Kidney glomerular epithelial cell (primary cell): Measurements from ENCODE around the gene EGR1.
A peak's percentile ranks its signal among the peaks of the same experiment; 100 is the strongest.

Experiments
- DNase-seq: peaks from one replicate; lab custom pipeline; 2025; lab: John Stamatoyannopoulos, UW

EGR1 gene

GRCh38 chr5:138453590-138453989 is 11.7 kb upstream of the EGR1 start:
- DNase-seq, result no peak

GRCh38 chr5:138454121-138454520 is 11.2 kb upstream of the EGR1 start:
- no peak for DNase-seq

GRCh38 chr5:138455232-138455930 is 9.9 kb upstream of the EGR1 start:
- DNase-seq, result no peak

- DNase-seq, result no peak
These were observed 7.6 kb upstream of the EGR1 start for GRCh38 chr5:138457531-138458275.

- DNase-seq, result no peak
These were observed 6.9 kb upstream of the EGR1 start for GRCh38 chr5:138458384-138458783.

GRCh38 chr5:138458856-138459255 is 6.4 kb upstream of the EGR1 start:
- no peak for DNase-seq

- no peak for DNase-seq
These were observed 5.9 kb upstream of the EGR1 start for GRCh38 chr5:138459311-138459933.

- no peak for DNase-seq
These were observed 5.1 kb upstream of the EGR1 start for GRCh38 chr5:138460032-138460693.

GRCh38 chr5:138461343-138462125 is 3.7 kb upstream of the EGR1 start:
- peak; percentile 74 for DNase-seq

- no peak for DNase-seq
These were observed 1.8 kb upstream of the EGR1 start for GRCh38 chr5:138463419-138464007.

GRCh38 chr5:138464008-138464387 is 1.3 kb upstream of the EGR1 start:
- peak; percentile 90 for DNase-seq

GRCh38 chr5:138464388-138465260 is 655 bp upstream of the EGR1 start:
- DNase-seq, result peak; percentile 96

- peak; percentile 33 for DNase-seq
These were observed 1.0 kb downstream of the EGR1 start for GRCh38 chr5:138466125-138466899.

GRCh38 chr5:138466900-138467710 is 1.8 kb downstream of the EGR1 start:
- no peak for DNase-seq

GRCh38 chr5:138467711-138468132 is 2.4 kb downstream of the EGR1 start:
- no peak for DNase-seq

GRCh38 chr5:138468133-138468965 is 3.1 kb downstream of the EGR1 start:
- DNase-seq, result no peak

GRCh38 chr5:138468966-138469539 is 3.8 kb downstream of the EGR1 start:
- no peak for DNase-seq
